ENCODE data around the gene GSTA3. TPM values are rescaled to one million over a fixed set of nuclear protein-coding genes. Genes with fewer than 3 reads are reported as not detected.
A peak's percentile ranks its signal among the peaks of the same experiment; 100 is the strongest.

GSTA3 gene
- total RNA-seq, 6 experiments from 2014 or later = not detected

GRCh38 chr6:52942221-52942620 lies 32.7 kb upstream of the GSTA3 start:
- no peak for DNase-seq
- Mint-ChIP-seq H3K27ac (no peak overlapping the region), H3K9me3 (no peaks in the 10 kb centered on the region), H3K27me3 (ENCODE audit: insufficient read depth) (peaks cover 10% of the 10 kb centered on the region), H3K36me3 (ENCODE audit: low read depth) (no peaks in the 10 kb centered on the region), H3K4me3 (no peak overlapping the region), H3K4me1 (ENCODE audit: low read depth) (peaks cover 10% of the 10 kb centered on the region)
- TF ChIP-seq CTCF (IDR thresholded peaks at IDR 0.05) = no peak

GRCh38 chr6:52937908-52938307 lies 28.4 kb upstream of the GSTA3 start:
- Mint-ChIP-seq H3K4me1 (ENCODE audit: low read depth) (peaks cover 12% of the 10 kb centered on the region), H3K27me3 (ENCODE audit: insufficient read depth) (peaks cover 4% of the 10 kb centered on the region; the same call in 1 of the 2 replicates), H3K27ac (no peak overlapping the region), H3K9me3 (no peaks in the 10 kb centered on the region), H3K36me3 (ENCODE audit: low read depth) (no peaks in the 10 kb centered on the region), H3K4me3 (no peak overlapping the region)
- DNase-seq = peak; percentile 42
- no peak for TF ChIP-seq CTCF (IDR thresholded peaks at IDR 0.05)

- H3K4me3 Mint-ChIP-seq = no peak overlapping the region
- DNase-seq = no peak
- H3K36me3 Mint-ChIP-seq (ENCODE audit: low read depth) = no peaks in the 10 kb centered on the region
- no peak overlapping the region for H3K27ac Mint-ChIP-seq
- H3K9me3 Mint-ChIP-seq = no peaks in the 10 kb centered on the region
- no peak for TF ChIP-seq CTCF (IDR thresholded peaks at IDR 0.05)
- H3K27me3 Mint-ChIP-seq (ENCODE audit: insufficient read depth) = no peaks in the 10 kb centered on the region; the same call in 1 of the 2 replicates
- peaks cover 33% of the 10 kb centered on the region for H3K4me1 Mint-ChIP-seq (ENCODE audit: low read depth)
These were observed 24.3 kb upstream of the GSTA3 start for GRCh38 chr6:52933778-52934177.

GRCh38 chr6:52931351-52931750 lies 21.9 kb upstream of the GSTA3 start:
- H3K27me3 Mint-ChIP-seq (ENCODE audit: insufficient read depth) = no peaks in the 10 kb centered on the region; the same call in 1 of the 2 replicates
- H3K9me3 Mint-ChIP-seq = no peaks in the 10 kb centered on the region
- H3K4me1 Mint-ChIP-seq (ENCODE audit: low read depth) = peaks cover 38% of the 10 kb centered on the region
- no peak overlapping the region for H3K27ac Mint-ChIP-seq
- no peak overlapping the region for H3K4me3 Mint-ChIP-seq
- no peak for TF ChIP-seq CTCF (IDR thresholded peaks at IDR 0.05)
- DNase-seq = no peak
- H3K36me3 Mint-ChIP-seq (ENCODE audit: low read depth) = no peaks in the 10 kb centered on the region

GRCh38 chr6:52929321-52930164 lies 20.0 kb upstream of the GSTA3 start:
- Mint-ChIP-seq H3K36me3 (ENCODE audit: low read depth) (no peaks in the 10 kb centered on the region), H3K9me3 (no peaks in the 10 kb centered on the region), H3K4me3 (peak overlapping the region; percentile 75), H3K27ac (peak overlapping the region; percentile 95), H3K4me1 (ENCODE audit: low read depth) (peaks cover 44% of the 10 kb centered on the region), H3K27me3 (ENCODE audit: insufficient read depth) (no peaks in the 10 kb centered on the region)
- DNase-seq = peak; percentile 93
- TF ChIP-seq CTCF (IDR thresholded peaks at IDR 0.05) = no peak
